NCI-H446 treated with DMSO at 0.1 percent for 48 hours (cell line): ENCODE results near the gene SSX2IP.

ENCODE experiments used
- DNase-seq: peaks from one replicate; lab custom pipeline; 2025; lab: John Stamatoyannopoulos, UW

The SSX2IP gene

GRCh38 chr1:84709131-84709530 lies 18.9 kb upstream of the SSX2IP start:
- DNase-seq: no peak

DNA sequence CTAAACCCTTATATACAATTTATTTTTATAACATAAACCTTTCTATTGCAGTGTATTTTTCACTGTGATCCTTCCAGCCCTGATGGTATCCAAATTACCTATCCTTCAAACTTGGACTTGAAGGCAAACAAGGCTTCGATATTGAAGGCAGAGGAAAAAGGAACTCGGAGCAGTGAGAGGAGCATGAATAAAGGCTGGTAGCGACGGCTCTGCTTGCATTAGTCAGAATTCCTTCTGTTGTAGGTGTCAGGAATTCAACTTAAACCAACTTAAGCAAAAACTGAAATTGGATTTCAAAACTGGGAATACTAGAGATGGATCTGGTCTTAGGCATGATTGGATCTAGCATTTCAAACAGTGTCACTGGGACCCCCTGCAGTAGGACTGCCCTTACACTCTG lies 17.8 kb upstream of the SSX2IP start:
- no peak for DNase-seq

DNA sequence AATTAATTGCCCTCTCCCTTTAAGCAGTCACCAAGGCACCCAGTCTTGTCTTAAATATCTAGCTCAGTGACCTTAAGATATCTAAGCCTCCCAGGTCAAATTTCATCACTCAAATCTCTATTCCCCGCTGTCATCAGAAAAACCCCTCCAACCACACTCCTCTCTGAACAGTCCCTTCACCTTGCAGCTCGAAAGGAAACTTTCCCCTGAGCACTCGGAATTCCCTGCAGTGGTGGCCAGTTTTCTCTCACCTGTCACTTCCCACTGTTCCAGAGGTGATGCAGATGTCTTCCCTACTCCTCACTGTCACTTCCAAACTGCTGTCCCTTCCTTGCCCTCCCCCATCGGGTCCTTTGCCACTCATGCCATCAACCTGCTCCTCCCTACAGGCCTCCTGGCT lies 15.3 kb upstream of the SSX2IP start:
- no peak for DNase-seq

DNA sequence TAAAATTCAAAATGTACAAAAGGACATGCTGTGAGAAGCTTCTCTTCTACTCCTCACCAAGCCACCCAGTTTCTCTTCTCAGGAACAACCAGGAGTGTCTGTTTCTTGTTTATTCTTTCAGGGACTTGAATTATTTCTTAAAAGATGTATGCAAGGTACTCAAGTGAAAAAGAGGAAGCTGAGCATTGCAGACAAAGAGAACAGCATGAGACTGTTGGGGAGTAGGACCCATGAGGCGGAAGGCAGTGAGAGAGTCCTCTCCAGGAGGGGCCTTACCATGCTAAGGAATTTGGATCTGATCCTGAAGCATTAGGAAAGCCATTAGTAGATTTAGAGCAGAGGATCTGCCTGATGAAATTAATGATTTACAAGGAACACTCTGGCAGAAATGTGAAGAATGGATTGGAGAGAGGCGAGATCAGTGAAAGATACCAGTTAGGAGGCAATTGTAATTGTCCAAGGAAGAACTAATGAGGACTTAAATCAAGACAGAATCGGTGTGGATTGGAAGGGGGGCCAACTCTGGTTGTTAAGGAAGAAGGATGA lies 14.7 kb upstream of the SSX2IP start:
- DNase-seq: no peak

GRCh38 chr1:84703431-84703830 lies 13.2 kb upstream of the SSX2IP start:
- DNase-seq: no peak

DNA sequence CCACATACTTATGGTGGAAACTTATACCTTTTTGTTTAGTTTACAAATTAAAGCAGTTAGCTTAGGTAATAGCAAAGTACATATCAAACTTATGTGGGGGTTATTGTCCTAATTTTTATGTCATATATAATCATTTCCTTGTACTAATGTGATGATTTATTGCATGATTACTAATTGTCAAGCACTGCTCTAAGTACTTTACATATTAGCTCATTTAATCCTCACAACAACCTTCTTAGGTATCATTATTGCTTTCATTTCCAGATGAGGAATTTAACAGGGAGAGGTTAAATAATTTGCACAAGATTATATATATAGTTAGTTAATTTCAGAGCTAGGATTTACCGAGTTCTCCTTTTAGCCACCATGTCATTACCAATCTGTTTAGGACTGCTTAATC lies 11.9 kb upstream of the SSX2IP start:
- DNase-seq: no peak

DNA sequence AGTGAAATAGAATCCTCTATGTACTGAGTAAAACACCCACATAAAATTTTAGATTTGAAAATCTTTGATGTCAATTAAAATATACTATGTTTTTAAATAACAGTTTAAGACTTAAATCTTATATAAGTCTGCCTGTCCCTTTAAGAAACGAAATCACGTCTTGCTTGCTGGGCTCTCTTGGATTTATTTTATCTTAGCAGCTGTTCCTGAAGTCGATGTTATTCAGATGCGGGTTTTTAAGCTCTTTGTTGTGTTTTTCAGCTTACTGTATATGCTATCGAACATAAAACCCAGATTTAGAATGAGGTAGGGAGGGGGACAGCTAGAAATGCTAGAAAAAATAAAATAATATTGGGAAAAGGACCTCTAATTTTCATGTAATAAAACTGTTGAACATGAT lies 11.1 kb upstream of the SSX2IP start:
- DNase-seq: peak; percentile 61

- no peak for DNase-seq
Observed at GRCh38 chr1:84700070-84700469, 9.8 kb upstream of the SSX2IP start.

GRCh38 chr1:84698151-84699110 lies 8.2 kb upstream of the SSX2IP start:
- peak; percentile 95 for DNase-seq

- no peak for DNase-seq
Observed at GRCh38 chr1:84693785-84694184, 3.5 kb upstream of the SSX2IP start.

DNA sequence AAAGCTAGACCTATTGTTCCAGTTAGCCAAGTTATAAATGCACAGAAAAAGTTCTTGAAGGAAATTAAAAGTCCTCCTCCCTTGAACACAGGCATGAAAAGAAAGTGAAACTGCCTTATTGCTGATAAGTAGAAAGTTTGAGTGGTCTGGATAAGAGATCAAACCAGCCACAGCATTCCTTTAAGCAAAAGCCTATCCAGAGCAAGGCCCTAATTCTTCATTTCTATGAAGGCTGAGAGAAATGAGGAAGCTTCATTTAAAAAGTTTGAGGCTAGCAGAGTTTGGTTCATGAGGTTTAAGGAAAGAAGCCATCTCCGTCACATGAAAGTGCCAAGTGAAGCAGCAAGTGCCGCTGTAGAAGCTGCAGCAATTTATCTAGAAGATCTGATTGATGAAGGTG lies 2.7 kb upstream of the SSX2IP start:
- no peak for DNase-seq

DNA sequence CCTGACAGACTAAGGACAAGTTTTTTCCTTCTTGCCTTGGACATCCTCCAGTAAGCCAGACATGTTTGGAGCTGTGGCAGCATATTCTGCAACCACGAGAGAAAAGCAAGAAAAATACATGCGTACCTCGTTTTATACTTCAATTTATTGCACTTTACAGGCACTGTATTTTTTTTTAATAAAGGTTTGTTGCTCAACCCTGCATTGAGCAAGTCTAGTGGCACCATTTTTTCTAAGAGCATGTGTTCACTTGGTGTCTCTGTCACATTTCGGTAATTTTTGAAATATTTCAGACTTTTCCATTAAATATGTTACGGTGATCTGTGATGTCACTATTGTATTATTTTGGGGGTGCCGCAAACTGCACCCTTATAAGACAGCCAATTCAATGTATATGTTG lies 2.1 kb upstream of the SSX2IP start:
- DNase-seq: no peak

DNA sequence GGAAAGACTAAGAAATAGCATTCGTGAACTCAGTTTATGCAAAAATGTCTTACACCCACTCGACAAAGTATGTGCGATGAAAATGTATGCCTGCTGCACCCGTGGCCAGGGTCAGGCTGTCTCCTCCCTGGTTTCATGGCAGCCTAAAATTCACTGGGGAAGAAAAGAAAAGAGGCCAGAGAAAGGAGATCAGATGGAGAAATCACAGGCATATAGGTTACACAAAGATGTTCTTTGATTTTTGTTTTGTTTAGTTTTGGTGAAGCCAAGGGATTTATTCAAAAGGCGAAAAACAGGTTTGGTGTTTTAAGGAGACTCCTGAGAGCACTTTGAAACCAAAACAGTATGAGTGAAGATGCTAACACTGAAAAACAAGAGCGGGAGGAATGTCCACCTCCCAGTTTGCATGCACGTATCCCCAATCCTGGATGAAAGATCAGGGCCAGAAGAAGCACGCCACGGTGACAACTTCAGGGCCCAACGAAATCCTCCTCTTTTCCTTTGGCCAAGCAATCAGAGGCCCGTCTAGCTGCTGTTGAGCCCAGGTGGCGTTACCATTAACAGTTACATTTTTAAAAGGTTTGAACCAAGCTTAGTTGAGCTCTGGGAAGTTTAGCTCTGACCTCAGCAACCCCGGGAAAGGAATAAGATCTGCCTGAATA lies 992 bp upstream of the SSX2IP start:
- DNase-seq: no peak

- DNase-seq: peak; percentile 56
Observed at GRCh38 chr1:84689514-84690396, 506 bp downstream of the SSX2IP start.

DNA sequence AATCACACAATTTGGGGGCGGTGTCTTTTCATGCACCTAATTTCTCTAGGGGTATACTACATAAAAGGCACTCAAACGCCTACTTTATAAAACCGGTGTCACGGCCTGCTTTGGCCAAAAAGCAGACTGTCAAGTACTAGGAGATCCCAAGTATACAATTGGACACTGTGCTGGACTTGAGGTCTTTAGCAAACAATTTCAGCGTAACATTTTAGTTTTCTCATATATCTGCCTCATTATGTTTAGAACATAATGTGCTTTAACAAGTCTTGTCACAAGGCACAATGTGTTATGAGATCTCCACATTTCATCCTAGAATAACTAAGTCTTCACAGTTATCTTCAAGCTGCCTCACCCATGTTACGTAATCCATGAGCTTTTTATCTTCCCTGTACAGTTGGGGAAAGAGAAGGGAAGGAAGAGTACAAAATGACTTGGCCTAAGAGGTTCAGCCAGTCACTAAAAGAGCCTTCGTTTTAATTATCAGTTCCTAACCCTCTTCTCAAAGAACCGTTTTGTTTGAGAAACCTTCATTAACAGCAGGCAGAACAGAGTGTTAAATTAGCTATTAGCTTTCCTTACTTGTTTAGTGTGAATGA lies 1.7 kb downstream of the SSX2IP start:
- no peak for DNase-seq

DNA sequence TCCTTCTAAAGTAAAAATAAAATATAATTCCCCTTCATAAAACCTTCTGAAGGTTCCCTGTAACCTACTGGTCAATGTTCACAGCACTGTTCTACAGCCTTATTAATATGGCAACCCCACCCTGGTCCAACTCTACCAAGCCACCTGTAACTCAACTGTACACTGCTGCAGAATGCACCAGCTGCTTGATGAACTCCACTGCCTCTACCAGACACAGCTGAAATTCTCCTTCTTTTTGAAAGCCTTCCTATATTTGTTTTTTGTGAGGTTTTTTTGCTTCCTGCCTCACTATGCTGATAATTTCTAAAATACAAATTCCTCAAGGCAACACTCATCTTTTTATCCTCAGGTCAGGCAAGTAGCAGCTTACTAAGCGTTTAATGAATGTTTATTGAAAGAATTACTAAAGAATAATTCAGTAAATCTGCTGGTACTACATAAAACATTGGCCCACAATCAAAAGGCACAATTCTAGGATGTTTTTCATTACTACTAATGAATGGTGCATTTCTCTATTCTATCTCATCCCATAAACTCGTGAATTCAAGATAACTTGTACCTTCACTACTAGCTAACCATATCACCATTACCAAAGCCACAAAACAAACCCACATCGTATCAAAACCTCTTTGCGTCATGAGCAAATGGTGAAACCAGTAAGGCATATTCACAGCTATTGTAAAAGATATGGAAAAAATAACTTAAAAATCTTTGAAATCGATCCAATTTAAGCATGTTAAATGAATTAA lies 2.4 kb downstream of the SSX2IP start:
- no peak for DNase-seq

DNA sequence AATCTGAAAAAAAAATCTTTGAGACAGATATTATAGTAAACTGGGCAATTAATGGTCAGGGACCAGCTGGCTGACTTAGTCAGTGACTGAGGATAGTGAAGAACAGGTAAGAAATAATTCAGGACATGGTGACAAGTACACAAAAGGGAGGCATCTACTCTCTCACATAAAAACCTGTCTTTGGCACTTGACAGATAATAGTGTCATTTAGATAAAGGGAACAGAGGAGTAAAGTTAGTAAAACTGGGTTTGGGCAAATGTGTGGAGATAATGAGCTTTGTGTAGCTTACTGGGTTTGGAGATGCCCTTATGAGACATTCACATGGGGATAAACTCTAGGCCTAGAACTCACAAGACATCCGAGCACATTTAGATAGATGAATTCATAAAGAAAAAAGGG lies 4.0 kb downstream of the SSX2IP start:
- DNase-seq: no peak

DNA sequence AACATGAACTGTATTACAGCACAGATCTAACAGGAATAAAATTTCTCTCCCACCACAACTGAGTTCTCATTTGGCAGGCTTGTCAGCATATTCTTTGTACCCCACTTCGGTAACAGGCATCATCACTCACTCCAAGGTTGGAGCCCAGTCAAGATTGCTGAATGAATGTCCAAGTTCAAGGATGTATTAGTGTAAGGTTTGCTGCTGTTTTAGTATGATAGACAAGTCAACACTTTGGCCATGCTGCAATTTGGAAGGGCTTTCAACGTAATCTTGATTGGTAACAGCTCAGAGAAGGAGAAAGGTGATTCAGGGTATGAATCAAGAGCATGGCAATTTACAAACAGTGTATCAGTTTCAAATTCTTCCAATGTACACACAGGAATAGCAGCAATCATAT lies 6.8 kb downstream of the SSX2IP start:
- no peak for DNase-seq

DNA sequence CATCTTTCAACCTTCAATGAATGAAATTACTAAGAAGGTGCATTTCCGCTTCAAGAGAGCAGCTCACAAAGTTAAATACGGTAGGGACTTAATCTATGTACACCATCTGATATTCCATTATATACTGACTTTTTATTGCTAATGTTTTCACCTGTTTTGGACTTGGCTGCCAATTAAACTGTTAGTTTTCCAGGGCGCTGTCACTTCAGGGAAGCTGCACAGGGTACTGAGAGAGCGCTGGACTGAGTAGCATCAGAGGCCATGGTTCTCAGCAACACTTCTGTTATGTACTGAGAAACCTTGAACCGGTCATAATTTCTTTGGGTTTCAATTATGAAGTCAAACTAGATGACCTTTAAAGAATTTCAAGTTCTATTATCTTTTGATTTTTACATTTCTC lies 8.2 kb downstream of the SSX2IP start:
- DNase-seq: no peak

- DNase-seq: no peak
Observed at GRCh38 chr1:84677415-84678099, 12.7 kb downstream of the SSX2IP start.
